Subcutaneous adipose tissue (tissue), 4 donors: ENCODE data around the gene CYTIP. TPM values are rescaled to one million over a fixed set of nuclear protein-coding genes. Genes with fewer than 3 reads are reported as not detected.

Experiments used
- total RNA-seq, 4 donors: library from RNA; depleted of rRNA; stranded (reverse); fragments of >200 nt; gene quantifications; one replicate each; pipeline ENCODE4 v1.1.0, GENCODE V29; 2016
- TF ChIP-seq, protein P1 (sequence below): fragments of 450-650 bp; IDR thresholded peaks from one replicate; pipeline ENCODE4 v1.5.1; 2016; ENCODE audit warnings: low read depth, mild to moderate bottlenecking, control low read depth, antibody characterized with exemption, moderate library complexity

The CYTIP gene
- total RNA-seq, 4 donors from 2014 or later: 6.4 to 47.8 (median 14.6) TPM

DNA sequence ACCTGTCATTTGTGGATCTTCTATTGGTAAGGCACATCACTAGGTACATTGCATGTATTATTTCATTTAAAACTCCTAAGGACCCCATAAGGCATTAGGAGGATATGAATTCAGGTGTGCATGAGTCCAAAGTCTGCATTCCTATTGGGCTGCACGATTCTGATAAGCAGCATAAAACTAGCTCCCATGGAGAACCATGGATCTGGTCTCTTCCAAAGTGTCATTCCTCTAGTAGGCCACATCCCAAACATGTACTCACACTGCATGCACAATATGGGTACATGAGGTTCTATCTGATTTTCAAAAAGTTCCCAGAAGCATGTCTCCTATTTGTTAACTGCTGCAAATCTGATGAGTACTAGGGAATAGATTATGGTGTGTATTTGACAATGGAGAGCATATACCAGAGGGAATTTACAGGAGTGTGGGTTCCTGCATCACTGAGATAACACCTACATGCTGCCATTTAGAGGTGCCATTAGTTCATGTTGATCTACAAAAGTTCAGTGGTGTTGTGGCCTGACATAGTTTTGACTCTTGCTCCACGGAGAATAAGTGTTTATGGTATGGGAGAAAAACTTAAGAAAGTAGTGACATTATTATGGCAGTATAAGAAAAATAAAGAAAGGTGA, 11.3 kb downstream of the CYTIP start:
- TF ChIP-seq, protein P1, sequence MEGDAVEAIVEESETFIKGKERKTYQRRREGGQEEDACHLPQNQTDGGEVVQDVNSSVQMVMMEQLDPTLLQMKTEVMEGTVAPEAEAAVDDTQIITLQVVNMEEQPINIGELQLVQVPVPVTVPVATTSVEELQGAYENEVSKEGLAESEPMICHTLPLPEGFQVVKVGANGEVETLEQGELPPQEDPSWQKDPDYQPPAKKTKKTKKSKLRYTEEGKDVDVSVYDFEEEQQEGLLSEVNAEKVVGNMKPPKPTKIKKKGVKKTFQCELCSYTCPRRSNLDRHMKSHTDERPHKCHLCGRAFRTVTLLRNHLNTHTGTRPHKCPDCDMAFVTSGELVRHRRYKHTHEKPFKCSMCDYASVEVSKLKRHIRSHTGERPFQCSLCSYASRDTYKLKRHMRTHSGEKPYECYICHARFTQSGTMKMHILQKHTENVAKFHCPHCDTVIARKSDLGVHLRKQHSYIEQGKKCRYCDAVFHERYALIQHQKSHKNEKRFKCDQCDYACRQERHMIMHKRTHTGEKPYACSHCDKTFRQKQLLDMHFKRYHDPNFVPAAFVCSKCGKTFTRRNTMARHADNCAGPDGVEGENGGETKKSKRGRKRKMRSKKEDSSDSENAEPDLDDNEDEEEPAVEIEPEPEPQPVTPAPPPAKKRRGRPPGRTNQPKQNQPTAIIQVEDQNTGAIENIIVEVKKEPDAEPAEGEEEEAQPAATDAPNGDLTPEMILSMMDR: no peak

DNA sequence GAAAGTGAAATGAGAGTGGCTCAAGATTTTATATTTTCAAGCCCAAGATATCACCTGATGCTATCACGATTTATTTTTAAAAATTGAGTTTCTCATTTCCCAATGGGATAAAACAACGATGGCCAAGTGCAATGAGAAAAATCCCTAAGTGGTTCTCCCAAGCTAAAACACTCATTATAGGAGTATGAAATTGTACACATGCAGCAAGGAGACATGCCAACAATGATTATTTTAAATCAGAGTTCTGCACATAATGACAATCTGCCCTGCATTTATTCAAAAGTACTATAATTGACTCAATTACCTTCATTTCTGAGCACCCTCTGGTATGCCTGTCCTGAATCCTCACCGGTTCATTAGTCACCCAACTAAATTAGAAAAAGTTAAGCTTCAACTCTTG, 12.7 kb downstream of the CYTIP start:
- TF ChIP-seq, protein P1: no peak

DNA sequence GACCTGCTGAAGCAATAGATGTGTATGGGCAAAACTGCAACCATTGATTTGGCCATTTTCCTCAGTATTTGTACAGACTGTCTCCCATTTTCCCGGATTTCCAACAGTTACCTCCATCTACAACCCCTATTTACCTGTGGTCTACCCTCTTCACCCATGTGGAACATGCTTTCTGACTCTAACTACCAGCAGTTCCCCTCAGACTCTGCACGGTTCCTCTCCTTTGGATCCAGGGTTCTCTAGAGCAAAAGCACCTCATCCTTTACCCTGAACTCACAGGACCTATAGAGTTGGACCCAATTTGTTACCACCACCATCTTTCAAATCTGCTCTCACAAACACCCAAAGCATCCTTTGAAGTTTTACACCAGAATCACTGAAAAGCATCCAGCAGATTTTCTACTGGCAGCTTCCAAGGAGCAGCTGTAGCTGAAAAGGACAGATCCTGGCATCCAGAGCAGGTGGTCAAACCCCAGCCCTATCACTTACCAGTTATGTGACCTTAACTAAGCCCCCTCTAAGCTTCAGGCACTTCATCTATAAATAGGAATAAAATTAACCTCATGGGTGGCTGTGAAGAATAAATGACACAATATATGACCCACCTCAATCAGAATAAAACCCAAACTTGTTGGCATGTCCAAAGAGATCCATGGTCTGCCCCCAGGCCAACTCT, 15.3 kb downstream of the CYTIP start:
- TF ChIP-seq, protein P1: no peak

DNA sequence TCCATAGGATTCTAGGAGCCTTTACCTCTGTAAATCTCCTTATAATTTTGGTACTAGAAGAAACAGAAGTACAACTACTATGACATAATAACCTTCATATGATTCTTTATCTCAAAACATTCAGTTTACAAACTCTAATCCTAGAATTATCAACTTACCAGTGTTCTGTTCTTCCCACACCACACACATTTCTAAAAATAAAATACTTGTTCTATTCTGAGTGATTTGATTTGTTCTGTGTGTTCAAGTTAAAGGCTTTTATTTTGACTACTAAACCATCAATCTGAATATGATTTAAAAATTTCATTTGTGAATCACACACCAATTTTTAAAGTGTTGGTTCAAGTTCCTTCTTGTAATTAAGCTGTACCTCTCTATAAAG, 16.0 kb downstream of the CYTIP start:
- TF ChIP-seq, protein P1: no peak

- TF ChIP-seq, protein P1: no peak
These were observed 16.6 kb downstream of the CYTIP start for GRCh38 chr2:157427003-157427921.

- TF ChIP-seq, protein P1: no peak
These were observed 17.4 kb downstream of the CYTIP start for GRCh38 chr2:157426477-157426994.

DNA sequence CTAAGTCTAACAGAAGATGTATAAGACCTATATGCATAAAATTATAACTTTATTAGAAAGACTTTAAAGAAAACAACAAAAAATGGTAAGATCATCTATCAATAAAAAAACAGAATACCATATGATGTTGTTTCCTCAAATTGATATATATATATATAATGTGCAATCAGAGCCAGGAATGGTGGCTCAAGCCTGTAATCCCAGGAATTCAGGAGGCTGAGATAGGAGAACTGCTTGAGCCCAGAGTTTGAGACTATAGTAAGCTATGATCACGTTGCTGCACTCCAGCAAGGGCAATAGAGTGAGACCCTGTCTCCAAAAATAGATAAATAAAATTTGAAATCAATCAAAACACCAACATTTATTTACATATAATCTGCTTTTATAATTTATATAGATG, 19.5 kb downstream of the CYTIP start:
- TF ChIP-seq, protein P1: no peak
